HEK293 (cell line): Measurements from ENCODE around the gene MKI67.

Experiments used
- CTCF ChIA-PET: fragments of 350-600 bp; formaldehyde crosslinking; extraction: SDS; loops from one replicate; lab custom pipeline; 2021; ENCODE audit warnings: antibody characterized with exemption; lab: Yijun Ruan, JAX
- POLR2A ChIA-PET: fragments of 300-600 bp; formaldehyde crosslinking; extraction: SDS; loops from one replicate; lab custom pipeline; 2020; ENCODE audit warnings: antibody characterized with exemption, inconsistent platforms; lab: Yijun Ruan, JAX
- H3K27ac ChIP-seq: fragments of 200-500 bp; sonication (Bioruptor generic); 2 replicates; pipeline ENCODE4 v1.5.1; 2014; ENCODE audit warnings: low read depth, low read length, control low read depth, inconsistent platforms; ENCODE audit errors: extremely low read depth
- H3K36me3 ChIP-seq, 2 experiments: fragments of 200-500 bp in 1 of 2; sonication (Bioruptor generic) in 1 of 2; 1 replicate in 1 of 2; 2 replicates in 1 of 2; pipeline ENCODE4 v1.5.1; 2014 to 2017; ENCODE audit warnings: inconsistent platforms in 2 of 2, low read length in 2 of 2; ENCODE audit not compliant: control insufficient read depth in 2 of 2, insufficient read depth in 1 of 2
- H3K4me1 ChIP-seq: fragments of 200-500 bp; sonication (Bioruptor generic); 2 replicates; pipeline ENCODE4 v1.5.1; 2014; ENCODE audit warnings: mild to moderate bottlenecking, low read length, inconsistent platforms; ENCODE audit not compliant: control insufficient read depth, insufficient read depth
- H3K4me3 ChIP-seq: 2 replicates; pipeline ENCODE4 v1.5.1; 2011; ENCODE audit warnings: low read depth, mild to moderate bottlenecking, control low read depth, low read length, moderate library complexity
- H3K9me3 ChIP-seq: fragments of 200-500 bp; sonication (Bioruptor generic); 2 replicates; pipeline ENCODE4 v1.5.1; 2014; ENCODE audit warnings: low read depth, low read length, inconsistent platforms; ENCODE audit not compliant: control insufficient read depth, insufficient read depth
- REPIN1 ChIP-seq: fragments of 450-650 bp; formaldehyde crosslinking; IDR thresholded peaks from 2 replicates; pipeline ENCODE4 v1.5.1; 2017; ENCODE audit warnings: missing biosample characterization, missing genetic modification characterization, low read depth
- SETDB1 ChIP-seq: IDR thresholded peaks from one replicate; pipeline ENCODE4 v1.6.1; 2017; ENCODE audit warnings: mild to moderate bottlenecking, low read length, moderate library complexity, mixed read lengths; ENCODE audit not compliant: insufficient read length
- YY2 ChIP-seq: fragments of 450-650 bp; formaldehyde crosslinking; IDR thresholded peaks from 2 replicates; pipeline ENCODE4 v1.5.1; 2016; ENCODE audit warnings: missing biosample characterization, missing genetic modification characterization
- ZBTB48 ChIP-seq: fragments of 450-650 bp; formaldehyde crosslinking; IDR thresholded peaks from 2 replicates; pipeline ENCODE4 v1.5.1; 2016; ENCODE audit warnings: missing biosample characterization, missing genetic modification characterization
- ZNF112 ChIP-seq: fragments of 450-650 bp; formaldehyde crosslinking; IDR thresholded peaks from 2 replicates; pipeline ENCODE4 v1.5.0; 2017; ENCODE audit warnings: missing biosample characterization, missing genetic modification characterization
- ZNF138 ChIP-seq: fragments of 450-650 bp; formaldehyde crosslinking; IDR thresholded peaks from 2 replicates; pipeline ENCODE4 v1.5.1; 2016; ENCODE audit warnings: missing biosample characterization, missing genetic modification characterization, borderline replicate concordance
- ZNF146 ChIP-seq: fragments of 450-650 bp; formaldehyde crosslinking; IDR thresholded peaks from 2 replicates; pipeline ENCODE4 v1.5.1; 2016; ENCODE audit warnings: missing biosample characterization, missing genetic modification characterization
- ZNF184 ChIP-seq: fragments of 450-650 bp; IDR thresholded peaks from 2 replicates; pipeline ENCODE4 v1.5.1; 2018; ENCODE audit warnings: missing biosample characterization, mild to moderate bottlenecking, missing genetic modification characterization
- ZNF19 ChIP-seq: fragments of 450-650 bp; formaldehyde crosslinking; IDR thresholded peaks from 2 replicates; pipeline ENCODE4; 2016; ENCODE audit warnings: missing biosample characterization, missing genetic modification characterization, low read depth
- ZNF2 ChIP-seq: fragments of 450-650 bp; formaldehyde crosslinking; IDR thresholded peaks from 2 replicates; pipeline ENCODE4 v1.5.1; 2016; ENCODE audit warnings: missing biosample characterization, missing genetic modification characterization
- ZNF24 ChIP-seq: fragments of 450-650 bp; formaldehyde crosslinking; IDR thresholded peaks from 2 replicates; pipeline ENCODE4 v1.5.1; 2016; ENCODE audit warnings: missing biosample characterization, missing genetic modification characterization
- ZNF292 ChIP-seq: fragments of 450-650 bp; formaldehyde crosslinking; IDR thresholded peaks from 2 replicates; pipeline ENCODE4 v1.5.1; 2016; ENCODE audit warnings: low read depth, missing biosample characterization, missing genetic modification characterization, borderline replicate concordance
- ZNF423 ChIP-seq: fragments of 450-650 bp; formaldehyde crosslinking; IDR thresholded peaks from 2 replicates; pipeline ENCODE4 v1.5.1; 2016; ENCODE audit warnings: missing biosample characterization, missing genetic modification characterization
- ZNF473 ChIP-seq: fragments of 450-650 bp; formaldehyde crosslinking; IDR thresholded peaks from 2 replicates; pipeline ENCODE4 v1.5.1; 2017; ENCODE audit warnings: missing biosample characterization, missing genetic modification characterization
- ZNF510 ChIP-seq: fragments of 450-650 bp; formaldehyde crosslinking; IDR thresholded peaks from 2 replicates; pipeline ENCODE4 v1.5.1; 2018; ENCODE audit warnings: mild to moderate bottlenecking, missing genetic modification characterization, missing biosample characterization; ENCODE audit not compliant: insufficient replicate concordance
- ZNF560 ChIP-seq: fragments of 450-650 bp; formaldehyde crosslinking; IDR thresholded peaks from 2 replicates; pipeline ENCODE4 v1.5.1; 2017; ENCODE audit warnings: missing biosample characterization, missing genetic modification characterization, borderline replicate concordance
- ZNF654 ChIP-seq: fragments of 450-650 bp; formaldehyde crosslinking; IDR thresholded peaks from 2 replicates; pipeline ENCODE4 v1.5.1; 2016; ENCODE audit warnings: low read depth, missing biosample characterization, missing genetic modification characterization
- ZNF776 ChIP-seq: fragments of 450-650 bp; formaldehyde crosslinking; IDR thresholded peaks from 2 replicates; pipeline ENCODE4 v1.5.0; 2017; ENCODE audit warnings: missing biosample characterization, missing genetic modification characterization, borderline replicate concordance
- ZNF785 ChIP-seq: fragments of 450-650 bp; formaldehyde crosslinking; IDR thresholded peaks from 2 replicates; pipeline ENCODE4 v1.5.1; 2016; ENCODE audit warnings: missing biosample characterization, missing genetic modification characterization
- ZNF837 ChIP-seq: fragments of 450-650 bp; formaldehyde crosslinking; IDR thresholded peaks from 2 replicates; pipeline ENCODE4 v1.5.1; 2016; ENCODE audit warnings: missing biosample characterization, missing genetic modification characterization
- ZXDB ChIP-seq: fragments of 450-650 bp; formaldehyde crosslinking; IDR thresholded peaks from 2 replicates; pipeline ENCODE4 v1.5.1; 2016; ENCODE audit warnings: missing biosample characterization, missing genetic modification characterization
- TF ChIP-seq, protein P1 (sequence below): fragments of 450-650 bp; formaldehyde crosslinking; IDR thresholded peaks from 2 replicates; pipeline ENCODE4 v1.5.1; 2016; ENCODE audit warnings: missing biosample characterization, missing genetic modification characterization
- TF ChIP-seq, protein P2 (sequence below): fragments of 450-650 bp; formaldehyde crosslinking; IDR thresholded peaks from 2 replicates; pipeline ENCODE4 v1.5.1; 2016; ENCODE audit warnings: missing biosample characterization, missing genetic modification characterization
- TF ChIP-seq, protein P3 (sequence below): fragments of 450-650 bp; formaldehyde crosslinking; IDR thresholded peaks from 2 replicates; pipeline ENCODE4 v1.5.1; 2016; ENCODE audit warnings: missing biosample characterization, missing genetic modification characterization
- TF ChIP-seq, protein P4 (sequence below): fragments of 450-650 bp; formaldehyde crosslinking; IDR thresholded peaks from 2 replicates; pipeline ENCODE4 v1.5.1; 2016; ENCODE audit warnings: missing biosample characterization, missing genetic modification characterization
- TF ChIP-seq, protein P5 (sequence below): fragments of 450-650 bp; formaldehyde crosslinking; IDR thresholded peaks from 2 replicates; pipeline ENCODE4 v1.5.1; 2016; ENCODE audit warnings: missing biosample characterization, missing genetic modification characterization
- TF ChIP-seq, protein P6 (sequence below): fragments of 450-650 bp; formaldehyde crosslinking; IDR thresholded peaks from 2 replicates; pipeline ENCODE4 v1.5.1; 2017; ENCODE audit warnings: missing biosample characterization, missing genetic modification characterization
- TF ChIP-seq, protein P7 (sequence below): fragments of 450-650 bp; formaldehyde crosslinking; IDR thresholded peaks from 2 replicates; pipeline ENCODE4 v1.5.1; 2017; ENCODE audit warnings: missing biosample characterization, mild to moderate bottlenecking, missing genetic modification characterization, moderate library complexity

The MKI67 gene

DNA sequence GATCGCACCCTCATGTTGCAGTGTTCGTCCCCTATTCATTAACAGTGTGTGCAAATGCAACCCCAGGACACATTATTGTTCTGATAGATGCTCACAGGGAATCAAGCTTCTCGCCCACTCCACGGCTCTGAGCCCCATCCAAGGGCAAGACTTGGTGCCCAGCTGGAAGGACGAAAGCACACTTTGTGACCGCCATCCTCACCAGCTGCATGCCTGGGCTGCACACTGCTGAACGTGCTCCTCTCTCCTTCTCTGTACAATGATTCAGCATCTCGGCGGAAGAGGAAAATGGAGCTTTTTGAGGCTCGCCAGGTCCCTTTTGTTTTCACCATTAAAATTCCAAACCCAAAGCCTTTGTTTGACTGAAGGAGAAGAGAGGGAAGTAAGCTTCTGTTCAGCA is 41.9 kb downstream of the MKI67 start (continued):
- TF ChIP-seq, protein P1, sequence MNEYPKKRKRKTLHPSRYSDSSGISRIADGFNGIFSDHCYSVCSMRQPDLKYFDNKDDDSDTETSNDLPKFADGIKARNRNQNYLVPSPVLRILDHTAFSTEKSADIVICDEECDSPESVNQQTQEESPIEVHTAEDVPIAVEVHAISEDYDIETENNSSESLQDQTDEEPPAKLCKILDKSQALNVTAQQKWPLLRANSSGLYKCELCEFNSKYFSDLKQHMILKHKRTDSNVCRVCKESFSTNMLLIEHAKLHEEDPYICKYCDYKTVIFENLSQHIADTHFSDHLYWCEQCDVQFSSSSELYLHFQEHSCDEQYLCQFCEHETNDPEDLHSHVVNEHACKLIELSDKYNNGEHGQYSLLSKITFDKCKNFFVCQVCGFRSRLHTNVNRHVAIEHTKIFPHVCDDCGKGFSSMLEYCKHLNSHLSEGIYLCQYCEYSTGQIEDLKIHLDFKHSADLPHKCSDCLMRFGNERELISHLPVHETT (tag by site-specific recombination) = no peak
- TF ChIP-seq, protein P2, sequence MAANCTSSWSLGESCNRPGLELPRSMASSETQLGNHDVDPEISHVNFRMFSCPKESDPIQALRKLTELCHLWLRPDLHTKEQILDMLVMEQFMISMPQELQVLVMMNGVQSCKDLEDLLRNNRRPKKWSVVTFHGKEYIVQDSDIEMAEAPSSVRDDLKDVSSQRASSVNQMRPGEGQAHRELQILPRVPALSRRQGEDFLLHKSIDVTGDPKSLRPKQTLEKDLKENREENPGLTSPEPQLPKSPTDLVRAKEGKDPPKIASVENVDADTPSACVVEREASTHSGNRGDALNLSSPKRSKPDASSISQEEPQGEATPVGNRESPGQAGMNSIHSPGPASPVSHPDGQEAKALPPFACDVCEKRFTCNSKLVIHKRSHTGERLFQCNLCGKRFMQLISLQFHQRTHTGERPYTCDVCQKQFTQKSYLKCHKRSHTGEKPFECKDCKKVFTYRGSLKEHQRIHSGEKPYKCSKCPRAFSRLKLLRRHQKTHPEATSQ (tag by site-specific recombination) = no peak
- TF ChIP-seq, protein P3, sequence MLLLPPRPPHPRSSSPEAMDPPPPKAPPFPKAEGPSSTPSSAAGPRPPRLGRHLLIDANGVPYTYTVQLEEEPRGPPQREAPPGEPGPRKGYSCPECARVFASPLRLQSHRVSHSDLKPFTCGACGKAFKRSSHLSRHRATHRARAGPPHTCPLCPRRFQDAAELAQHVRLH (tag by site-specific recombination) = no peak
- no peak for TF ChIP-seq ZNF560 (tag by site-specific recombination)
- no peak for TF ChIP-seq ZNF138 (tag by site-specific recombination)
- no peak for TF ChIP-seq ZXDB (tag by site-specific recombination)
- TF ChIP-seq ZNF837 (tag by site-specific recombination) = no peak
- TF ChIP-seq ZNF112 (tag by site-specific recombination) = no peak
- TF ChIP-seq ZNF654 (tag by site-specific recombination) = no peak
- no peak for TF ChIP-seq ZNF146 (tag by site-specific recombination)
- no peak for TF ChIP-seq SETDB1
- no peak for TF ChIP-seq ZNF292 (tag by site-specific recombination)
- TF ChIP-seq, protein P4, sequence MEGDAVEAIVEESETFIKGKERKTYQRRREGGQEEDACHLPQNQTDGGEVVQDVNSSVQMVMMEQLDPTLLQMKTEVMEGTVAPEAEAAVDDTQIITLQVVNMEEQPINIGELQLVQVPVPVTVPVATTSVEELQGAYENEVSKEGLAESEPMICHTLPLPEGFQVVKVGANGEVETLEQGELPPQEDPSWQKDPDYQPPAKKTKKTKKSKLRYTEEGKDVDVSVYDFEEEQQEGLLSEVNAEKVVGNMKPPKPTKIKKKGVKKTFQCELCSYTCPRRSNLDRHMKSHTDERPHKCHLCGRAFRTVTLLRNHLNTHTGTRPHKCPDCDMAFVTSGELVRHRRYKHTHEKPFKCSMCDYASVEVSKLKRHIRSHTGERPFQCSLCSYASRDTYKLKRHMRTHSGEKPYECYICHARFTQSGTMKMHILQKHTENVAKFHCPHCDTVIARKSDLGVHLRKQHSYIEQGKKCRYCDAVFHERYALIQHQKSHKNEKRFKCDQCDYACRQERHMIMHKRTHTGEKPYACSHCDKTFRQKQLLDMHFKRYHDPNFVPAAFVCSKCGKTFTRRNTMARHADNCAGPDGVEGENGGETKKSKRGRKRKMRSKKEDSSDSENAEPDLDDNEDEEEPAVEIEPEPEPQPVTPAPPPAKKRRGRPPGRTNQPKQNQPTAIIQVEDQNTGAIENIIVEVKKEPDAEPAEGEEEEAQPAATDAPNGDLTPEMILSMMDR (tag by site-specific recombination) = no peak
- no peak for TF ChIP-seq ZNF19 (tag by site-specific recombination)

DNA sequence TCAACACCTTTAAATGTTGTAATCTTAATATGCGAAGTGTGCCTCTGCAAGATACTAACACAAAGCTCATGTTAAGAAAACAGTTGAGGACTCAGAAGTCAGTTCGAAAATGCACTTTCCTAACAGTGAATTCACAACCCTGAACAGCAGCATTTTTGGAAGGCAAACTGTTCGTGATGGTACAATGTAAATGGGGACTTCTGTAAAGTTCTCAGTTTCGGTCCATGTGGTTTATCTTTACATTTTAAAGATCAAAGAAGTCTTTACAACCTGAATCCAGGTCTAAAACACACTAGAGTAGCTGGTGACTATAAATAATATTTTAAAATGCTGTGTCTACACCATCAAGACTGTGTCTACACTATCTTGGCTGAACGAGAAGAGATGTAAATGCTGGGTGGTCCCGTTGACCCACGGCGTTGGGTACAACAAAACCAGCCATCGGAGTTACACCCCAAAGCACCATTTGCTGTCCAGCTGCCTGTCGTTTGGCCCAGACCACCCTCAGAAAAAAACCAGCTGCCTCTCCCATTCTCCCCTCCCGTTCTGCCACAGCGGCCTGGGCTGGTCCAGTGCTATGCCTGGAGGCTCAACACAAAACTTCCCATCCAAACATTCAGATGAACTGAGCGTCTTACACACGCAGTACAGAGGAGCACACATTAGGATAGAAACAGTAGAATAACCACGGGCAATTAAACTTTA is 42.9 kb downstream of the MKI67 start:
- H3K27ac ChIP-seq = no peak overlapping the region
- CTCF ChIA-PET = interaction anchor here (1.1 to 1.7 kb wide), 4 partner anchors 33 to 128 kb away, joined by 4 to 5 read pairs (median 4); no protein-coding TSS in a partner anchor
- H3K4me1 ChIP-seq = no peaks in the 10 kb centered on the region
- no peak overlapping the region for H3K4me3 ChIP-seq
- H3K36me3 ChIP-seq = peaks cover 0 to 3% of the 10 kb centered on the region in 2 experiments; a peak in 1 of 3 replicates
- no peak for TF ChIP-seq ZNF24 (tag by site-specific recombination)
- TF ChIP-seq ZNF785 (tag by site-specific recombination) = no peak
- no peak for TF ChIP-seq ZNF473 (tag by site-specific recombination)
- no peak for TF ChIP-seq ZNF510
- no peak for TF ChIP-seq REPIN1 (tag by site-specific recombination)
- TF ChIP-seq, protein P5, sequence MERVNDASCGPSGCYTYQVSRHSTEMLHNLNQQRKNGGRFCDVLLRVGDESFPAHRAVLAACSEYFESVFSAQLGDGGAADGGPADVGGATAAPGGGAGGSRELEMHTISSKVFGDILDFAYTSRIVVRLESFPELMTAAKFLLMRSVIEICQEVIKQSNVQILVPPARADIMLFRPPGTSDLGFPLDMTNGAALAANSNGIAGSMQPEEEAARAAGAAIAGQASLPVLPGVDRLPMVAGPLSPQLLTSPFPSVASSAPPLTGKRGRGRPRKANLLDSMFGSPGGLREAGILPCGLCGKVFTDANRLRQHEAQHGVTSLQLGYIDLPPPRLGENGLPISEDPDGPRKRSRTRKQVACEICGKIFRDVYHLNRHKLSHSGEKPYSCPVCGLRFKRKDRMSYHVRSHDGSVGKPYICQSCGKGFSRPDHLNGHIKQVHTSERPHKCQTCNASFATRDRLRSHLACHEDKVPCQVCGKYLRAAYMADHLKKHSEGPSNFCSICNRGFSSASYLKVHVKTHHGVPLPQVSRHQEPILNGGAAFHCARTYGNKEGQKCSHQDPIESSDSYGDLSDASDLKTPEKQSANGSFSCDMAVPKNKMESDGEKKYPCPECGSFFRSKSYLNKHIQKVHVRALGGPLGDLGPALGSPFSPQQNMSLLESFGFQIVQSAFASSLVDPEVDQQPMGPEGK (tag by site-specific recombination) = no peak
- TF ChIP-seq ZNF184 (tag by site-specific recombination) = no peak
- TF ChIP-seq YY2 (tag by site-specific recombination) = no peak
- no peak for TF ChIP-seq ZBTB48 (tag by site-specific recombination)
- TF ChIP-seq ZNF423 (tag by site-specific recombination) = no peak
- no peak for TF ChIP-seq ZNF2 (tag by site-specific recombination)
- no peak for TF ChIP-seq ZNF776 (tag by site-specific recombination)
- TF ChIP-seq, protein P6, sequence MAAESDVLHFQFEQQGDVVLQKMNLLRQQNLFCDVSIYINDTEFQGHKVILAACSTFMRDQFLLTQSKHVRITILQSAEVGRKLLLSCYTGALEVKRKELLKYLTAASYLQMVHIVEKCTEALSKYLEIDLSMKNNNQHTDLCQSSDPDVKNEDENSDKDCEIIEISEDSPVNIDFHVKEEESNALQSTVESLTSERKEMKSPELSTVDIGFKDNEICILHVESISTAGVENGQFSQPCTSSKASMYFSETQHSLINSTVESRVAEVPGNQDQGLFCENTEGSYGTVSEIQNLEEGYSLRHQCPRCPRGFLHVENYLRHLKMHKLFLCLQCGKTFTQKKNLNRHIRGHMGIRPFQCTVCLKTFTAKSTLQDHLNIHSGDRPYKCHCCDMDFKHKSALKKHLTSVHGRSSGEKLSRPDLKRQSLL (tag by site-specific recombination) = no peak
- TF ChIP-seq, protein P7, sequence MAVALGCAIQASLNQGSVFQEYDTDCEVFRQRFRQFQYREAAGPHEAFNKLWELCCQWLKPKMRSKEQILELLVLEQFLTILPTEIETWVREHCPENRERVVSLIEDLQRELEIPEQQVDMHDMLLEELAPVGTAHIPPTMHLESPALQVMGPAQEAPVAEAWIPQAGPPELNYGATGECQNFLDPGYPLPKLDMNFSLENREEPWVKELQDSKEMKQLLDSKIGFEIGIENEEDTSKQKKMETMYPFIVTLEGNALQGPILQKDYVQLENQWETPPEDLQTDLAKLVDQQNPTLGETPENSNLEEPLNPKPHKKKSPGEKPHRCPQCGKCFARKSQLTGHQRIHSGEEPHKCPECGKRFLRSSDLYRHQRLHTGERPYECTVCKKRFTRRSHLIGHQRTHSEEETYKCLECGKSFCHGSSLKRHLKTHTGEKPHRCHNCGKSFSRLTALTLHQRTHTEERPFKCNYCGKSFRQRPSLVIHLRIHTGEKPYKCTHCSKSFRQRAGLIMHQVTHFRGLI (tag by site-specific recombination) = no peak
- TF ChIP-seq, all 188 proteins: peak for 0
- POLR2A ChIA-PET = no interaction called here
- H3K9me3 ChIP-seq = no peaks in the 10 kb centered on the region
